ENCODE measurements around the gene LMX1A.

Gene LMX1A

DNA sequence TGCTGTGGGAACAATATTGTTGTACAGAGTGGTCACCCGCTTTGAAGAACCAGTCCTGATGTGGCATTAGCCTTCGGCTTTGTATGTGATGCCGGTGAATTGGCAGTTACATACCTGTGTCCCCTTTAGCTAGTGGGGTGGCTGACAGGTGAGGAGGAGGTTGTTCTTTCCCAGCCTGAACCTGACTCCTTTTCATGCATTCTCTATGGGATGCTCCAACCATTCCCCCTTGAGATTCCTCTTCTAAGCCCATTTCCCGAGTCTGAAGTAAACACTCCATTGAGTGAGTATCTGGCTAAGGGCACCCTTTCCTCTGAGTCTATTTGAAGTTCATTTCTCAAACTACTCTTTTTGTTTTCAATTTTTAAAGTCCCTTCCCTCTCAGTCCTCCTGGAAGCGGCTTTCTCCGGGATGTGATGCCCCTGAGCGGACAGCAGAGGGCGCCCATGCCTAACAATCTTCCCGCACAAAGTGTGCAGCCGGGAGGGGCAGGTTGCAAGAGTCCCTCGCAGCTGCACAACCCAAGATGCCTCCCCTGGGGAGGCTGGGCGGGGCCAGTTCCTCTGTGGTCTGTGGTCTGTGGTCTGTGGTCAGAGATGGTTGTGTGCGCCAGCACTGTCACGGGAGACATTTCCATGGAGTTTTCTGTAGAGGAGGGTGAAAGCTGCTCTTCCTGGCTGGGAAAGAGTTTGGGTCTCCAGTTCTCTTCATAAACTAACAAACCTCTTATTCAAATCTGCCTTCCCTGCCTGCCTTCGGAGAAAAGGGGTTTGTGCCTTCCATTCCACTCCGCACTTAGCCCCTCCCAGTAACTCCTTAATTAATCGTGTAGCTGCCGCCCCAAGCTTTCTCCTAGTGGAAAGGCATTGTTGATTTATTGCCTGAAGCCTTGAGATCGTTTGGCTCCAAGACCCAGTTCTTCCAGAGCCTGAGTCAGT is 36.4 kb upstream of the LMX1A start:
- Histone ChIP-seq H3K4me2 (ENCODE audit: low read depth, low read length, poor library complexity, severe bottlenecking) (peak overlapping the region; percentile 59), H4K20me1 (ENCODE audit: insufficient read depth, low read length, poor library complexity, severe bottlenecking) (peaks cover 12% of the 10 kb centered on the region), H2AFZ (ENCODE audit: low read length) (no peak overlapping the region), H3K9me3 (ENCODE audit: insufficient read depth, low read depth, low read length) (no peaks in the 10 kb centered on the region), H3K79me2 (ENCODE audit: insufficient read depth, low read length) (no peaks in the 10 kb centered on the region), H3K36me3 (ENCODE audit: insufficient read depth, low read length) (no peaks in the 10 kb centered on the region), H3K9me2 (replicated peaks; ENCODE audit: low read depth, low read length) (no peaks in the 10 kb centered on the region), H3K4me1 (ENCODE audit: insufficient read depth, low read length, poor library complexity, severe bottlenecking) (peaks cover 5% of the 10 kb centered on the region), H3K27me3 (ENCODE audit: insufficient read depth, low read length, poor library complexity, severe bottlenecking) (peaks cover 89% of the 10 kb centered on the region), H3F3A (ENCODE audit: low read depth) (no peaks in the 10 kb centered on the region), H3K9ac (ENCODE audit: low read depth, low read length, poor library complexity, severe bottlenecking) (no peak overlapping the region), H3K4me3 (ENCODE audit: low read length, poor library complexity, severe bottlenecking) (no peak overlapping the region)
- TF ChIP-seq CTCF (conservative IDR thresholded peaks at IDR 0.05; ENCODE audit: low read length) = peak; percentile 96
- no peak for TF ChIP-seq EZH2phosphoT487 (IDR thresholded peaks at IDR 0.05; ENCODE audit: borderline replicate concordance)

- peaks cover 90% of the 10 kb centered on the region for H3K27me3 ChIP-seq (ENCODE audit: insufficient read depth, low read length, poor library complexity, severe bottlenecking)
- H3K9me2 ChIP-seq (replicated peaks; ENCODE audit: low read depth, low read length) = no peaks in the 10 kb centered on the region
- TF ChIP-seq EZH2phosphoT487 (IDR thresholded peaks at IDR 0.05; ENCODE audit: borderline replicate concordance) (no peak), CTCF (conservative IDR thresholded peaks at IDR 0.05; ENCODE audit: low read length) (no peak)
These were observed 33.1 kb upstream of the LMX1A start for GRCh38 chr1:165389609-165390008.

DNA sequence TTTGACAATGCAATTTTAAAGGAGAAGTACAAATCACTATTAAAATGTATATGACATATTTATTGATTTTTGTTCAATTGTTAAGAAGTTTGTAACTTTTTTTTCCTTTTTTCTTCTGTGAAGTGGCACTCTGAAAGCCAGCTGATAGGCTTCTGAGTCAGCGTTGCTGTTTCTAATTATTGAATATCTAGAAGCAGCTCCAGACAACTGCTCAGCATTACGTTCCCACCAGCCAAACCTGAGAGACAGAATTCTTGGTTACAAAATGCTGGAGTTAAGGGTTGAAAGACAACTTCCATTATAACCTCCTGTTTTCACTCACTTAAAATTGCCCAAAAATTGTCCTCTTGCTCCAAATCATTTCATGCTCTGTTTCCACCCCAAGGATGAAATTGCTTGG is 31.4 kb upstream of the LMX1A start:
- no peaks in the 10 kb centered on the region for H3K9me2 ChIP-seq (replicated peaks; ENCODE audit: low read depth, low read length)
- TF ChIP-seq EZH2phosphoT487 (IDR thresholded peaks at IDR 0.05; ENCODE audit: borderline replicate concordance) = no peak
- no peak for TF ChIP-seq CTCF (conservative IDR thresholded peaks at IDR 0.05; ENCODE audit: low read length)
- H3K4me3 ChIP-seq (ENCODE audit: low read length, poor library complexity, severe bottlenecking) = no peak overlapping the region
- H3F3A ChIP-seq (ENCODE audit: low read depth) = no peaks in the 10 kb centered on the region
- no peak overlapping the region for H3K4me2 ChIP-seq (ENCODE audit: low read depth, low read length, poor library complexity, severe bottlenecking)
- H3K9ac ChIP-seq (ENCODE audit: low read depth, low read length, poor library complexity, severe bottlenecking) = no peak overlapping the region
- no peaks in the 10 kb centered on the region for H3K79me2 ChIP-seq (ENCODE audit: insufficient read depth, low read length)
- H3K9me3 ChIP-seq (ENCODE audit: insufficient read depth, low read depth, low read length) = no peaks in the 10 kb centered on the region
- peaks cover 2% of the 10 kb centered on the region for H4K20me1 ChIP-seq (ENCODE audit: insufficient read depth, low read length, poor library complexity, severe bottlenecking)
- H3K4me1 ChIP-seq (ENCODE audit: insufficient read depth, low read length, poor library complexity, severe bottlenecking) = no peaks in the 10 kb centered on the region
- H3K36me3 ChIP-seq (ENCODE audit: insufficient read depth, low read length) = no peaks in the 10 kb centered on the region
- no peak overlapping the region for H2AFZ ChIP-seq (ENCODE audit: low read length)
- H3K27me3 ChIP-seq (ENCODE audit: insufficient read depth, low read length, poor library complexity, severe bottlenecking) = peaks cover 89% of the 10 kb centered on the region

More at GRCh38 chr1:165389609-165390008, 33.1 kb upstream of the LMX1A start:
- Histone ChIP-seq H3K4me2 (ENCODE audit: low read depth, low read length, poor library complexity, severe bottlenecking) (no peak overlapping the region), H3K4me3 (ENCODE audit: low read length, poor library complexity, severe bottlenecking) (no peak overlapping the region), H3K4me1 (ENCODE audit: insufficient read depth, low read length, poor library complexity, severe bottlenecking) (peaks cover 5% of the 10 kb centered on the region), H3F3A (ENCODE audit: low read depth) (no peaks in the 10 kb centered on the region), H3K36me3 (ENCODE audit: insufficient read depth, low read length) (no peaks in the 10 kb centered on the region), H3K79me2 (ENCODE audit: insufficient read depth, low read length) (no peaks in the 10 kb centered on the region), H3K9me3 (ENCODE audit: insufficient read depth, low read depth, low read length) (no peaks in the 10 kb centered on the region), H2AFZ (ENCODE audit: low read length) (no peak overlapping the region), H4K20me1 (ENCODE audit: insufficient read depth, low read length, poor library complexity, severe bottlenecking) (peaks cover 8% of the 10 kb centered on the region), H3K9ac (ENCODE audit: low read depth, low read length, poor library complexity, severe bottlenecking) (no peak overlapping the region)
